Esophagus mucosa (tissue), 1 donor: ENCODE results near the gene RFK. TPM values are rescaled to one million over a fixed set of nuclear protein-coding genes. Genes with fewer than 3 reads are reported as not detected.
"Not testable (repeated sequence)": the region's sequence is repeated elsewhere in the genome, so short reads cannot be mapped to it uniquely, and the experiment has no call there.

Source experiments
- ATAC-seq: fragments of 200-7000 bp; cut with Tn5 transposase; one replicate; pipeline ENCODE4 v1.9.1; 2020
- total RNA-seq: library from RNA; stranded (reverse); gene quantifications from one replicate; pipeline ENCODE4 v1.2.4, GENCODE V29; 2023
- donor health status: DM: yes; HTN: yes; CAD: no.

RFK gene
- 6.6 TPM for total RNA-seq

GRCh38 chr9:76394195-76394959, at the start of gene RFK:
Gene RFK, minus strand, starts transcription at chr9:76394426. Its CDS starts 255 bp downstream, at chr9:76394171.
- ATAC-seq, result peak; percentile 99

- peak; percentile 59 for ATAC-seq
Observed at GRCh38 chr9:76443887-76444286, 49.7 kb upstream of the RFK start.

GRCh38 chr9:76441551-76442322, 47.5 kb upstream of the RFK start:
- no peak for ATAC-seq

GRCh38 chr9:76438841-76439588, 44.8 kb upstream of the RFK start:
- ATAC-seq, result no peak

GRCh38 chr9:76437017-76437699, 42.9 kb upstream of the RFK start:
- not testable (repeated sequence) for ATAC-seq

GRCh38 chr9:76434897-76435296, 40.7 kb upstream of the RFK start:
- ATAC-seq, result not testable (repeated sequence)

- no peak for ATAC-seq
Observed at GRCh38 chr9:76433836-76434235, 39.6 kb upstream of the RFK start.

- no peak for ATAC-seq
Observed at GRCh38 chr9:76433406-76433805, 39.2 kb upstream of the RFK start.

- ATAC-seq, result no peak
Observed at GRCh38 chr9:76431601-76432000, 37.4 kb upstream of the RFK start.

- ATAC-seq, result no peak
Observed at GRCh38 chr9:76426807-76427419, 32.7 kb upstream of the RFK start.

GRCh38 chr9:76425677-76426453, 31.6 kb upstream of the RFK start:
- ATAC-seq, result no peak

GRCh38 chr9:76424491-76424890, 30.3 kb upstream of the RFK start:
- no peak for ATAC-seq

- no peak for ATAC-seq
Observed at GRCh38 chr9:76423216-76424177, 29.3 kb upstream of the RFK start.

GRCh38 chr9:76419782-76420380, 25.7 kb upstream of the RFK start:
- ATAC-seq, result peak; percentile 57

- ATAC-seq, result no peak
Observed at GRCh38 chr9:76417394-76417793, 23.2 kb upstream of the RFK start.

- ATAC-seq, result no peak
Observed at GRCh38 chr9:76415731-76416130, 21.5 kb upstream of the RFK start.

GRCh38 chr9:76415154-76415553, 20.9 kb upstream of the RFK start:
- ATAC-seq, result no peak

GRCh38 chr9:76414661-76415060, 20.4 kb upstream of the RFK start:
- no peak for ATAC-seq

GRCh38 chr9:76413658-76414057, 19.4 kb upstream of the RFK start:
- ATAC-seq, result no peak

- ATAC-seq, result no peak
Observed at GRCh38 chr9:76412638-76413037, 18.4 kb upstream of the RFK start.
